ENCODE results near the gene BROX. TPM values are rescaled to one million over a fixed set of nuclear protein-coding genes. Genes with fewer than 3 reads are reported as not detected.

The BROX gene
- total RNA-seq, 8 experiments from 2014 or later: 30.8 to 57.0 (median 45.2) TPM

DNA sequence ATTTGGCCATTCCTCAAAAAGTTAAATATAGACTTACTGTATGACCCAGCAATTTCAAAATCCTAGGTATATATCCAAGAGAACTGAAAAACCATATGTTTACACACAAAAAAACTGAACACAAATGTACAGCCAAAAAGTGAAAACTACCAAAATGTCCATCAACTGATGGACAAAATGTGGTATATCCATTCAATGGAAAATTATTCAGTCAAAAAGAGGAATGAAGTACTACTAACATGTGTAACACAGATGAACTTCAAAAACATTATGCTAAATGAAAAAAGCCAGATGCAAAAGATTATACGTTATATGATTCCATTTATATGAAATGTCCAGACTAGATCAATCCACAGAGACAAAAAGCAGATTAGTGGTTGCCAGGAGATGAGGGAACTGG lies 8.1 kb upstream of the BROX start:
- in situ Hi-C loops (cut with MboI; ENCODE audit: low pct_unique_long_range_greater_than_20kb in 2 of 9, low sequenced_read_pairs in 9 of 9, unreplicated experiment in 9 of 9): no loop called here
- no peak for ATAC-seq (replicated peaks in 6 of 8)
- no peaks in the 10 kb centered on the region for H3K4me1 ChIP-seq (replicated peaks in 1 of 2)
- H3K27ac ChIP-seq: no peak overlapping the region
- WGBS, 10 experiments: 36 to 100% (median 98%) methylated on average over 1 of the region's 1 CpG; no CpG with 5 or more reads in 2 of the 10 experiments
- H3K4me3 ChIP-seq: no peak overlapping the region

GRCh38 chr1:222706815-222707214 lies 5.5 kb upstream of the BROX start:
- peaks cover 3 to 10% of the 10 kb centered on the region in 2 donors for H3K4me1 ChIP-seq (replicated peaks in 1 of 2)
- in situ Hi-C loops (cut with MboI; ENCODE audit: low pct_unique_long_range_greater_than_20kb in 2 of 9, low sequenced_read_pairs in 9 of 9, unreplicated experiment in 9 of 9): no loop called here
- H3K27ac ChIP-seq: no peak overlapping the region
- WGBS, 10 experiments: 75 to 100% (median 87%) methylated on average over 1 to 4 of the region's 4 CpGs
- no peak for ATAC-seq (replicated peaks in 6 of 8)
- no peak overlapping the region for H3K4me3 ChIP-seq

DNA sequence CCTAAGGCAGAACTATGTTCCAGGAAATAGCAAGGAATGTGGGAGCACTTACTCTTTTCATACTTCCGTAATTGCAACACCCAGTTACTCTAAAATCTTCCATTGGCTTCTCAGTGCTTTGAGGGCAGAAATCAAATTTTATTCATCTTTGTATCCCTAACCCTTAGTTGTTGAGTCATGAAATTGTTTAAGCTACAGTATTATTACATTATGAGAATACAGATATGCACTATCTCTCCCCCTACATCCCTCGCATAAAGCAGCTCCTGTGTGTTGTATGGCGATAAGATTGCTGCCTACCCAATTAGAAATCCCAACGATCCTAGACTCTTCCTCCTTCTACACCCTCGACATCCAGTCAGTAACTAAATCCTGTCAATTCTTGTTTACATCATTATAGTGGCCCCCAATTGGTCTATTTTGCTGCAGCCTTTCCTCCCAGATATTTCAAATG lies 2.6 kb upstream of the BROX start:
- Histone ChIP-seq H3K27ac (no peak overlapping the region), H3K4me1 (replicated peaks in 1 of 2) (peaks cover 3 to 14% of the 10 kb centered on the region in 2 donors), H3K4me3 (peak overlapping the region in 3 of 5 donors; percentile 63 to 93 (median 86))
- no peak for ATAC-seq (replicated peaks in 6 of 8)
- in situ Hi-C loops (cut with MboI; ENCODE audit: low pct_unique_long_range_greater_than_20kb in 2 of 9, low sequenced_read_pairs in 9 of 9, unreplicated experiment in 9 of 9): no loop called here
- 65 to 100% (median 83%) methylated on average over 1 to 5 of the region's 5 CpGs for WGBS, 10 experiments

DNA sequence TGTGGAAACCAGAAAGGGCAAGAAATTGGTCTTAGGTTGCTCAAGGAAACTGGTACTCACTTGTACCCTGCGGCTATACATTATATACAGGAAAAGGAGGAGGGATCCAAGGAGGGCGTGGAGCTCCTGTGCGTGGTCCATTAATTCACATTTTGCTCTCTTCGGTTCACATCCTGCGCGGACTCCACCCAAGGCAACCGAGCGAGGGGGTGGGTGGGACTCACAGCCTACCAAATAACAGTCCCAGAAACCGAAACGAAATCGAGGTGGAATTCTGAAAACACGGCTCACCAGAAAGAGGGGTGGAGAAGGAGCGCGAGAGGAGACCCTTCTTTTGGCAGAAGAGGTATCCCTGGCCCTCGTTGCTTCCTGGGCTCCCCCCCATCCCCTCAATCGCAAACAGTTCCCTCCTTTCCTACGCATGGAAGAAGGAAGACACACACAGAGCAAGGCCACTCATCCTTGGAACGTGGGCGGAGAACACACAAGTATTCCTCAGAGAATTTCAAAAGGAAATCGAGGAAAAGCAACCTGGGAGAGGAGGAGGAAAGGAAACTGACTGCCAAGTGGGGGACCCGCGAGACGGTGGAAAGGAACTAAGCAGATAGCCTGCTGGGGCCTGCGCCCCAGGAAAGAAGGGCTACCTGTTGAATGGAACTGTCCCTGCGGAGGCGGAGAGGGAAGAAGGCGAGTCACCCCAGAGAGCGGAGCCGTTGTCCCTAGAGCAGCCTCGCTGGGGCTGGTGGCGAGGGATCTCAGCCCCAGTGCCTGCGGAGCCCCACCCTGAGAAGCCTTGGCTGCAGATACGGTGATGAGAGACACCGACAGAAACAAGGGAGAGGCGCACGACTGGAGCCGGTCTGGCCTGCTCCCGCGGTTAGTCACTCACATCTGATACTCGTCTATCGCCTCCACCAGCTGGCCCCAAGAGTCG lies 778 bp upstream of the BROX start:
- peak overlapping the region; percentile 37 to 99 for H3K27ac ChIP-seq
- 0 to 3% (median 0%) methylated on average over 3 to 30 of the region's 42 CpGs; no CpG with 5 or more reads in 1 of the 10 experiments for WGBS, 10 experiments
- peak overlapping the region; percentile 63 to 93 (median 90) for H3K4me3 ChIP-seq
- H3K4me1 ChIP-seq (replicated peaks in 1 of 2): peaks cover 3 to 14% of the 10 kb centered on the region in 2 donors
- in situ Hi-C loops (cut with MboI; ENCODE audit: low pct_unique_long_range_greater_than_20kb in 2 of 9, low sequenced_read_pairs in 9 of 9, unreplicated experiment in 9 of 9): no loop called here
- ATAC-seq (replicated peaks in 6 of 8): peak; percentile 39 to 55 (median 43)

DNA sequence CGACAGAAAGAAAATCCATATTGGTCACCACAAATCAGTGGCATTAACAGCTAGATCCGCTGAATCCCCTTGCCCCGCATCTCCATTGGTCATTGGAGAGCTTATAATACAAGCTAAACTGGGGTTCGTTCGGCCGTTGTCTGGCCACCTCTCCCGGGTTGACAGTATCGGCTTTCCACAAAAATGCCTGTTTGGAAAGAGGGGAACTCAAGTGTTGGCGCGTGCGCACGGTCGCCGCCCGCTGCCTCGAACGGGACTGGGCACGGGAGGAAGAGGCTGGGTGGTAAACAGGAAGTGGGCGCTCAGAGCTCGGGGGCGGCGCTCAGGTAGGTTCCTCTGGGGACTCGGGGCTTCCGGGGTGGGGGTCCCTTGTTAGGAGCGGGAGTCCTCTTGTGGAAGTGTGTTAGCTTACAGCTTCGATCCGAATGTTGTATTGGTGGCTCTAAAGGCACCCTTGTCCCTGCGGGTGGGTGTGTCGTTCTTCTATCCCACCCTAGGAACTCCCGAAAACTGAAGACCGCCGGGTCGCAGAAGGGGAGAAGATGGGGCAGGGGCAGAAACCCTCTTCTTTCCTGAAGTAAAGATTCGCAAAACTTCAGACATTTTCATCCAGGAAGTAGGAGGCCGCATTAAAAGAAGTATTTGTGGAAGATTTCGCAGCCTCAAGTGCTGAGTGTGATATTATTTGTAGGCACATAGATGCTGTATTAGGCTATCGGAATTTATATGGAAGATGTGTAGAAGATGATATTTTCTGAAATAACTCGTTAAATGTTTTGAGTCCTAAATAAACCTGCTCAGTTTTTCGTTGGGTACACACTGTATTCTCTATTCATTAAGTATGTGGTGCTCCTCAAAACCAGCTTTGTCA lies 962 bp downstream of the BROX start:
- in situ Hi-C loops (cut with MboI; ENCODE audit: low pct_unique_long_range_greater_than_20kb in 2 of 9, low sequenced_read_pairs in 9 of 9, unreplicated experiment in 9 of 9): no loop called here
- 0 to 4% (median 1%) methylated on average over 2 to 35 of the region's 39 CpGs; no CpG with 5 or more reads in 1 of the 10 experiments for WGBS, 10 experiments

DNA sequence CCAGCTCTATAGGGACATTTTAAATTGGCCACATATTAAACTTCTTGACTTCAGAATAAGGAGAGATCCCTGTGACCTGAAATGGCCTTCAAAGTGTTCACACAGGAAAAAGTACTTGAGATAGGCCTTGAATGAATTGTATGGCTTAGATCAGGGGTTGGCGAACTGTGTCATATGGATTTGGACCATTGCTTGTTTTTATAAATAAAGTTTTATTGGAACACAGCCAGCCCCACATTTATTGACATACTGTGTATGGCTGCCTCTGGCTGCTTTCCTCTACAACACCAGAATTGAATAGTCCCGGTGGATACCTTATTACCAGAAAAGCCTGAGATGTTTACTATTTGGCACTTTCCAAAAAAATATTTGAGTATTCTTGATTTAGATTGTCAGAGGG lies 4.0 kb downstream of the BROX start:
- ATAC-seq (replicated peaks in 6 of 8): no peak
- no peak overlapping the region for H3K27ac ChIP-seq
- no peak overlapping the region for H3K4me3 ChIP-seq
- H3K4me1 ChIP-seq (replicated peaks in 1 of 2): peaks cover 0 to 4% of the 10 kb centered on the region in 2 donors
- 84 to 100% (median 100%) methylated on average over 1 to 2 of the region's 2 CpGs; no CpG with 5 or more reads in 3 of the 10 experiments for WGBS, 10 experiments
- in situ Hi-C loops (cut with MboI; ENCODE audit: low pct_unique_long_range_greater_than_20kb in 2 of 9, low sequenced_read_pairs in 9 of 9, unreplicated experiment in 9 of 9): no loop called here

More for the DNA sequence above, 962 bp downstream of the BROX start:
- H3K27ac ChIP-seq: peak overlapping the region; percentile 98 to 99
- peak overlapping the region; percentile 63 to 93 (median 90) for H3K4me3 ChIP-seq
- peak; percentile 26 to 78 (median 74) for ATAC-seq (replicated peaks in 6 of 8)
- peaks cover 3 to 14% of the 10 kb centered on the region in 2 donors for H3K4me1 ChIP-seq (replicated peaks in 1 of 2)

DNA sequence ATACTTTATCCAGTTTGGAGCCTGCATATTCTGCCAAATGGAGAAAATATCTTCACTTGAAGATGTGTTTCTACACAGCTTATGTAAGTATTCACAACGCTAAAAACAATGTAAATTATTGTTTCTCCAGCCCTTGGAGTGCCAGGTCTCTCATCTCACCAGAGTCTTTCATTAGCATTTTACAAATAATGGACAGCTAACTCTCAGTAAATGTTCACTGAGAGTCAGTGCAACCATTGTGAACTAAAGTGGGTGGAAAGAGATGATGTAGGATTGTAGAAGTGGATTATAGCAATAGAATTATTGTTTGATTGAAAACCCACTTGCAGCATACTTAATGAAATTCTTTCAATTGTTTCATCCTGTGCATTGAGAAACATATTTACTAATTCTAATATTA lies 16.4 kb downstream of the BROX start:
- in situ Hi-C loops (cut with MboI; ENCODE audit: low pct_unique_long_range_greater_than_20kb in 2 of 9, low sequenced_read_pairs in 9 of 9, unreplicated experiment in 9 of 9): no loop called here
- Histone ChIP-seq H3K4me3 (no peak overlapping the region), H3K27ac (no peak overlapping the region), H3K4me1 (replicated peaks in 1 of 2) (no peaks in the 10 kb centered on the region)
- 33 to 100% (median 84%) methylated on average over 1 of the region's 1 CpG; no CpG with 5 or more reads in 2 of the 10 experiments for WGBS, 10 experiments
- ATAC-seq (replicated peaks in 6 of 8): no peak

DNA sequence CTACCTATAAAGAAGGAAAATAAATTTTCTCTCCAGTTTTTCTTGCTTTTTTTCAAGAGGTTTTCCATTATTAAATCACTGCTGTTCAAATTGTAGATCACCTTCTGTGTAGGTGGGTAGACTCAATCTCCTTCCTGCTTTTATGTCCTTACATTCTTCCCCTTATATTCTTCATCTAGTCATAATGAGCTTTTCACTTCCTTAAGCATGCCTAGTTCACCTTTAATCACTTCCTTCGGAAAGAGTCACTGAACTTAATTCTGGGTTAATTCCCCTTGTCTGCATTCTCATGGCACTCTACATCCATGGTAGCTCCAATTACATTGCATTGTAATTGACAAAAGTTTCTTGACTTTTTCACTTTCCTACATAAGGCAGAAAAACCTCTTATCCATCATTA lies 18.5 kb downstream of the BROX start:
- ATAC-seq (replicated peaks in 6 of 8): no peak
- H3K4me3 ChIP-seq: no peak overlapping the region
- no peaks in the 10 kb centered on the region for H3K4me1 ChIP-seq (replicated peaks in 1 of 2)
- in situ Hi-C loops (cut with MboI; ENCODE audit: low pct_unique_long_range_greater_than_20kb in 2 of 9, low sequenced_read_pairs in 9 of 9, unreplicated experiment in 9 of 9): no loop called here
- no peak overlapping the region for H3K27ac ChIP-seq
- 82 to 100% (median 100%) methylated on average over 1 of the region's 1 CpG for WGBS, 10 experiments

DNA sequence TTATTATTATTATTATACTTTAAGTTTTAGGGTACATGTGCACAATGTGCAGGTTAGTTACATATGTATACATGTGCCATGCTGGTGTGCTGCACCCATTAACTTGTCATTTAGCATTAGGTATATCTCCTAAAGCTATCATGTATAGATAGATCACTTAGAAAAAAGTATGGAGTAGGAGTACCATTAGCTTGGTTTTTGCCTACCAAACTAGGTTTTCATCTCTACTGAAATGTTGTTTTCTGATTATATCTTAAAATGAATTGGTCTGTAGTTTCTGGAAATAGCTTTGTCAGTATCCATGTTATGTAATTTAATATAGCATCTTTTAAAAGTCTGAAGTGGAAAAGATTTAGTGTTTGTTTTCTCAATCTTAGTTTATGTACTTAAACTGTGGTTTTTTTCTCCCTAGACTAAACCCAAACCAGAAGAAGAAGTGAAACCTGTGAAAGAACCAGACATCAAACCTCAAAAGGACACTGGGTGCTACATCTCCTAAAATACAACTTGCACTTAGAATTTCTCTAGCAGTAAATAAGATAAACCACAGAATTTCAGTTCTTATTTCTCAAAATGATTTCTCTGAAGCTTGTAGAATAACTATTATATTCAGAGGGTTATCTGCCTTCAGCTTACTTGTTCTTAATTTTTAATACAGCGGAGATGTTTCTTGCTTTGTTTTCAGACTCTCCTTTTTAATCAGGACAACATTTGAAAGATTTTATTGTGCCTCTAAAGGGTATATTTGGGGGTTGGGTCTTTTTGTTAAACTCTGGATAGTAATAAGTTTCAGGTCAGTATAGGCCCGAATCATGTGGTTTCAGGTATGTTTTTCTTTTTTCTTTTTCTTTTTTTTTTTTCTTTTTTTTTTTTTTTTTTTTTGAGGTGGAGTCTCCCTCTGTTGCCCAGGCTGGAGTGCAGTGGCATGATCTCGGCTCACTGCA lies 20.1 kb downstream of the BROX start:
- ATAC-seq (replicated peaks in 6 of 8): no peak
- in situ Hi-C loops (cut with MboI; ENCODE audit: low pct_unique_long_range_greater_than_20kb in 2 of 9, low sequenced_read_pairs in 9 of 9, unreplicated experiment in 9 of 9): no loop called here
- Histone ChIP-seq H3K27ac (no peak overlapping the region), H3K4me3 (no peak overlapping the region), H3K4me1 (replicated peaks in 1 of 2) (no peaks in the 10 kb centered on the region)
- WGBS, 10 experiments: 73 to 100% (median 94%) methylated on average over 1 to 3 of the region's 3 CpGs; no CpG with 5 or more reads in 1 of the 10 experiments

- no peak for ATAC-seq (replicated peaks in 6 of 8)
- Histone ChIP-seq H3K4me1 (replicated peaks in 1 of 2) (no peaks in the 10 kb centered on the region), H3K27ac (no peak overlapping the region), H3K4me3 (no peak overlapping the region)
- in situ Hi-C loops (cut with MboI; ENCODE audit: low pct_unique_long_range_greater_than_20kb in 2 of 9, low sequenced_read_pairs in 9 of 9, unreplicated experiment in 9 of 9): no loop called here
- WGBS, 10 experiments: 20 to 100% (median 86%) methylated on average over 1 of the region's 1 CpG; no CpG with 5 or more reads in 3 of the 10 experiments
Measured at GRCh38 chr1:222734740-222735139, 22.4 kb downstream of the BROX start.

DNA sequence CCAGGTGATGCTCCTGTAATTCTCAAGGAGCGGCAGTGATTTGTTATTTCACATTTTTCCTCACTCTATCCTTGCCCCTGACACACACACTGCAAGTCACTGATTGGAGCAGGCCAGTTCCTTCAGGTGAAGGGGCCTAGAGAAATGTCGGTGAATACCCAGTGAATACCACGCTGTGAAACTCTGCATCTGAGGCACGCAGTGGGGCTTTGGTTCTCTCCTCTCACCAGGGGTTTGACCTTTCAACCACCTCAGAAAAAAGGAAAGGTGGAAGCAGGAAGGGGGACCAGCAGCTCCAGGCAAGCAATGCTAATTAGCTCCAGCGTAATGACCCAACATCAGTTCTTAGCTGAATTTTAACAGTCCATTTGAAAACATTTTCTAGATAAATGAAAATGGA lies 24.1 kb downstream of the BROX start:
- H3K4me1 ChIP-seq (replicated peaks in 1 of 2): no peaks in the 10 kb centered on the region
- H3K27ac ChIP-seq: no peak overlapping the region
- whole genome bisulfite sequencing, 10 experiments: 28 to 80% (median 40%) methylated on average over 1 to 5 of the region's 5 CpGs; no CpG with 5 or more reads in 4 of the 10 experiments
- H3K4me3 ChIP-seq: no peak overlapping the region
- ATAC-seq (replicated peaks in 6 of 8): no peak
- in situ Hi-C loops (cut with MboI; ENCODE audit: low pct_unique_long_range_greater_than_20kb in 2 of 9, low sequenced_read_pairs in 9 of 9, unreplicated experiment in 9 of 9): no loop called here

DNA sequence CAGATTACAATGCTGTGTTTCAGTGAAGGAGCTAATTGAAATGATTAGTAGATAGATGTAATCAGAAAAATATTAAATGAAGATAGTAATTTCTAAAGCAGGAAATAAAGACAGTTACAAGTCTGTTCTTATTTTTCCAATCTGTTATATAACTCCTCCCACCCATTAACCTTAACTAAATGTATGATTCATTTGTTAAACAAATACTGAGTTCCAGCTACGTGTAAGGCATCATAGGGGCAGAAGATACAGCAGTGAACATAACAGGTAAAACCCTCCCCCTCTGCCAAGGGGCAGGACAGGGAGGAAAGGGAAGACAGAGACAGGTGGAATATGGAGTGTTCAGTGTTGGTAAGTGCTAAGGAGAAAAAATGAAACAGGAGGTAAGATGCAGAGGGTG lies 24.6 kb downstream of the BROX start, which contains the start of gene FAM177B:
TSS of gene FAM177B (plus strand) at position 231 of the 400 bp plus-strand sequence. CDS start 9,344 bp downstream, outside the sequence.
- Histone ChIP-seq H3K4me1 (replicated peaks in 1 of 2) (no peaks in the 10 kb centered on the region), H3K27ac (no peak within 1 kb of the TSS), H3K4me3 (no peak within 1 kb of the TSS)
- in situ Hi-C loops (cut with MboI; ENCODE audit: low pct_unique_long_range_greater_than_20kb in 2 of 9, low sequenced_read_pairs in 9 of 9, unreplicated experiment in 9 of 9): no loop called here
- ATAC-seq (replicated peaks in 6 of 8): no peak
- WGBS, 10 experiments: 0 to 90% (median 67%) methylated on average over 1 of the region's 1 CpG; no CpG with 5 or more reads in 1 of the 10 experiments
